ENCODE results near the gene B3GALT6.

DNA sequence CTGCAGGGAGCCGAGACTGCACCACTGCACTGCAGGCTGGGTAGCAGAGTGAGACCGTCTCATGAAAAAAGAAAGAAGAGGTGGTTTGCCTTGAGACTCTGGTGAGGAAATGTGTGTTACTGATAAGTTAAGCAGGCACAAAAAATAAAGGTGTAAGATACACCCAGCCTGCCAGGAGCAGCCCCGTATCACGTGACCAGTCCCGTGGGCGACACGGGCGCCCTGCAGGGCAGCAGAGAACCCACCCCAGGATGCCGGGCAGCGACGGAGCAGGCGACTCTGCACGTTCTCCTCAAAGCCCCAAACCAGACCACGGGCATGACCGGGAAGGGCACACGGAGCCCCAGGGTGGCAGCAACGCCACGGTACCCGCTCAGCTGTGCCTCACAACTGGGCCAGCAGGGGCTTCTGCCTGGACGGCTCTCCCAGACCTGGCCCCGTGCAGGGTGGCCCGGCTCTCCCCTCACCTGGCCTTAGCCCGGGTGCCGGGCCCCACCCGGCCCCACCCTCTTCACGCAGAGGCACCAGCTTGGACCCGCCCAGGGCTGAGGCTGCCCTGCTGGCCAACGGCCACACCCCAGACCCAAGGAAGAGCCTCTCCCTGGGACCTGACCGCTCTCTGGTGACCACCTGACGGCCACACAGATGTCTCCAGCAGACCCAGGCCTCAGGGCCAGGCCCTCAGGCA is 10.0 kb upstream of the B3GALT6 start:
- TF ChIP-seq CREB1 (CRISPR knock-in tag; IDR thresholded peaks at IDR 0.05; ENCODE audit: low read depth), result no peak
- TF ChIP-seq POLR2AphosphoS5 (IDR thresholded peaks at IDR 0.05; ENCODE audit: low read depth), result no peak
- no peak for TF ChIP-seq CTCF (conservative IDR thresholded peaks at IDR 0.05; ENCODE audit: low read depth in 2 of 2)
- TF ChIP-seq EZH2 (IDR thresholded peaks at IDR 0.05; ENCODE audit: low read depth, unreplicated experiment), result no peak
- TF ChIP-seq, protein P1, sequence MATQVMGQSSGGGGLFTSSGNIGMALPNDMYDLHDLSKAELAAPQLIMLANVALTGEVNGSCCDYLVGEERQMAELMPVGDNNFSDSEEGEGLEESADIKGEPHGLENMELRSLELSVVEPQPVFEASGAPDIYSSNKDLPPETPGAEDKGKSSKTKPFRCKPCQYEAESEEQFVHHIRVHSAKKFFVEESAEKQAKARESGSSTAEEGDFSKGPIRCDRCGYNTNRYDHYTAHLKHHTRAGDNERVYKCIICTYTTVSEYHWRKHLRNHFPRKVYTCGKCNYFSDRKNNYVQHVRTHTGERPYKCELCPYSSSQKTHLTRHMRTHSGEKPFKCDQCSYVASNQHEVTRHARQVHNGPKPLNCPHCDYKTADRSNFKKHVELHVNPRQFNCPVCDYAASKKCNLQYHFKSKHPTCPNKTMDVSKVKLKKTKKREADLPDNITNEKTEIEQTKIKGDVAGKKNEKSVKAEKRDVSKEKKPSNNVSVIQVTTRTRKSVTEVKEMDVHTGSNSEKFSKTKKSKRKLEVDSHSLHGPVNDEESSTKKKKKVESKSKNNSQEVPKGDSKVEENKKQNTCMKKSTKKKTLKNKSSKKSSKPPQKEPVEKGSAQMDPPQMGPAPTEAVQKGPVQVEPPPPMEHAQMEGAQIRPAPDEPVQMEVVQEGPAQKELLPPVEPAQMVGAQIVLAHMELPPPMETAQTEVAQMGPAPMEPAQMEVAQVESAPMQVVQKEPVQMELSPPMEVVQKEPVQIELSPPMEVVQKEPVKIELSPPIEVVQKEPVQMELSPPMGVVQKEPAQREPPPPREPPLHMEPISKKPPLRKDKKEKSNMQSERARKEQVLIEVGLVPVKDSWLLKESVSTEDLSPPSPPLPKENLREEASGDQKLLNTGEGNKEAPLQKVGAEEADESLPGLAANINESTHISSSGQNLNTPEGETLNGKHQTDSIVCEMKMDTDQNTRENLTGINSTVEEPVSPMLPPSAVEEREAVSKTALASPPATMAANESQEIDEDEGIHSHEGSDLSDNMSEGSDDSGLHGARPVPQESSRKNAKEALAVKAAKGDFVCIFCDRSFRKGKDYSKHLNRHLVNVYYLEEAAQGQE (IDR thresholded peaks at IDR 0.05; ENCODE audit: unreplicated experiment), result no peak
- TF ChIP-seq ZNF462 (CRISPR knock-in tag; IDR thresholded peaks at IDR 0.05), result no peak
- TF ChIP-seq EZH2phosphoT487 (IDR thresholded peaks at IDR 0.05; ENCODE audit: unreplicated experiment), result no peak
- no peak for TF ChIP-seq STAT1 (IDR thresholded peaks at IDR 0.05; ENCODE audit: unreplicated experiment)
- TF ChIP-seq, protein P2, sequence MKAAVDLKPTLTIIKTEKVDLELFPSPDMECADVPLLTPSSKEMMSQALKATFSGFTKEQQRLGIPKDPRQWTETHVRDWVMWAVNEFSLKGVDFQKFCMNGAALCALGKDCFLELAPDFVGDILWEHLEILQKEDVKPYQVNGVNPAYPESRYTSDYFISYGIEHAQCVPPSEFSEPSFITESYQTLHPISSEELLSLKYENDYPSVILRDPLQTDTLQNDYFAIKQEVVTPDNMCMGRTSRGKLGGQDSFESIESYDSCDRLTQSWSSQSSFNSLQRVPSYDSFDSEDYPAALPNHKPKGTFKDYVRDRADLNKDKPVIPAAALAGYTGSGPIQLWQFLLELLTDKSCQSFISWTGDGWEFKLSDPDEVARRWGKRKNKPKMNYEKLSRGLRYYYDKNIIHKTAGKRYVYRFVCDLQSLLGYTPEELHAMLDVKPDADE (IDR thresholded peaks at IDR 0.05), result no peak
- TF ChIP-seq JUNB (IDR thresholded peaks at IDR 0.05; ENCODE audit: unreplicated experiment), result no peak
- no peak for TF ChIP-seq ZNF331 (CRISPR knock-in tag; IDR thresholded peaks at IDR 0.05; ENCODE audit: low read depth)
- no peak for TF ChIP-seq NANOG (IDR thresholded peaks at IDR 0.05; ENCODE audit: borderline replicate concordance)

Measured in GM23338 (cell line).